G401 (cell line): Measurements from ENCODE around the gene MTURN. TPM values are rescaled to one million over a fixed set of nuclear protein-coding genes. Genes with fewer than 3 reads are reported as not detected.

Experiments used
- DNase-seq: peaks from one replicate; pipeline ENCODE4 v3.0.0-alpha.2; 2015; ENCODE audit warnings: low spot score
- in situ Hi-C: cut with HindIII; loops from 2 replicates; pipeline ENCODE4 v1.10.0; 2016; ENCODE audit warnings: low sequenced_read_pairs, mixed read lengths
- total RNA-seq: library from RNA; depleted of rRNA; stranded (reverse); fragments of >200 nt; shearing (Covaris generic); gene quantifications from 2 replicates; pipeline ENCODE4 v1.2.3, GENCODE V29; 2014

The MTURN gene
- total RNA-seq, 1 experiment from 2014 or later: 8.5 TPM

DNA sequence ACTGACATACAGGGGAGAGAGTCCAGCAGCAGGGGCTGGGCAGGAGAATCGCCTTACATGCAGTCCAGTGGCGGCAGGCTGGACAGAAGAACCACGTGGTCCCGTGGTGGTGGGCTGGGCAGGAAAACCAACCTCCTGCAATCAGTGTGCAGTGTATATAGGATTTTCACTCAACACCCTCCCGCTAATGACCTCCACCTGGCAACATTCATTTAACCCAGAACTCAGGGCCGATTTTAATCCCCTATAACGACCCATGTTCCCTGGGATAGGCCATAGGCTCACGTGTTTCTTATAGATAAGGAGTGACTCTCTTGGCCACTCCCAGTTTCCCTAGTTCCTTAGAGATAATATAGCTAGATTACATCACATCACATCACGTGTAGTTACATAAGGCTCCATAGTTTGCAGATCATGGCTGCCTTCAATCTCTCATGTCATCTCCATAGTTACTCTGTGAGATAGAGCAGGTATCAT is 19.4 kb downstream of the MTURN start:
- in situ Hi-C loops: no loop called here
- DNase-seq: no peak

- in situ Hi-C loops: no loop called here
- no peak for DNase-seq
Observed at GRCh38 chr7:30155481-30155880, 20.7 kb downstream of the MTURN start.

GRCh38 chr7:30157204-30157603 is 22.4 kb downstream of the MTURN start:
- in situ Hi-C loops: no loop called here
- no peak for DNase-seq

- no peak for DNase-seq
- in situ Hi-C loops: no loop called here
Observed at GRCh38 chr7:30159163-30159562, 24.4 kb downstream of the MTURN start.

DNA sequence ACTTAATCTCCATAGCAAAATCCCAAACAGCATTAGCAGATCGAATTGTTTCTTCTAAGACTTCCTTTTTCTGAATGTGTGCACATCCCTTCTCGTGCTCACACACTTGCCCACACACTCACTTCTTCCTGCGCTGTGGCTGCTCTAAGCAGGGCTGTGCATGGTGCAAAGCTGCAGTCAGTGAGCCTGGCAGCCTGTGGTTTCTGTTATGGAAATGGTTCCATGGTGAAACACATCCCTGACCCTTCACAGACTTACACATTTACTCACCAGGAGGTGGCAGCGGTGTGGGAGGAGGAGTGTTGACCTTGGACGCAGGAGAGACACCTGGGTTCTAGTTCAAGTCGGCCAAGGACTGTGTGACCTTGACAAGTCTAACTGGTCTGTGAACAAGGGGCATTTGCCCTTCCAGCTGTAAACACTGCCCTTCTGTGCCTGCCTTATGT is 24.9 kb downstream of the MTURN start:
- in situ Hi-C loops: no loop called here
- DNase-seq: no peak

DNA sequence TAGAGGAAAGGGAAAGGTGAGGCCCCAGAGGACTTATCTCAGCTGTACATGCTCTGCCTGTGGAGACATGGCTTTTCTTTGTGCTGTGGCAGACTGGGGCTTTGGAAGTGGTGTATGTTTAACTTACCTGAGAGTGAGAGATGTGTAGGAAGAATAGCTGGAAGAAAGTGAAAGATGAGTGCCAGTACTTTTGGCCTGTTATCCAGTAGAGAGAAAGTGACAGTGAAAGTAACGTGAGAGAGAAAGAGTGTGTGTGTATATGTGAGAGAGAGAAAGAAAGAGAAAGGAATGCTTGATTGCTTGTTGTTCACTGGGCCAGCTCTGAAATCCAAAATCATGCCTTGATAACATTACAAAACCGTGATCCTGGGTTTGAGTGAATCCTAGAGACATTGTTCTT is 25.5 kb downstream of the MTURN start:
- DNase-seq: no peak
- in situ Hi-C loops: no loop called here

GRCh38 chr7:30162133-30162532 is 27.3 kb downstream of the MTURN start:
- in situ Hi-C loops: no loop called here

DNA sequence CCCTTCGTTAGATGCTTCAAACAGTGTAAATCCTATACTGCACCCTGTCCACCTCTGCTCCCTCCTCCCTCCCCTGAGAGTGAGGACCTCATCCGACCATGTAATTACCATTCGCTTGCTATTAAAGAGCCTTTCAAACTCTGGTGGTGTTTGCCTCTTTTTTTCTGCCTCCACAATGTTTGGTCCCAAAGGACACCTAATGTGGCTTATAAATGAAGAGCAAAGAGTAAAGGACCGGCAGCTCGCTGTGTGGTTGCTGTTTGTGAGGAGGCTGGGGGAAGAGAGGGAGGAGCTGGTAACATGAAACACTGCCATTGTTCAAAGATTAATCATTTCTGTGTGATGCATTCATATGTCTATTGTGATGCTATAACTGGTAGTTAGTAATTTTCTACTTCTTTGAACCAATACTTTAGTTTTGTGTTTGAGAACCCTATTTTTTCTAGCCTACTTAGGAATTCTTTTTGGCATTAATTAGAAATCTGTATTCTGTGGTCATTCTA is 27.9 kb downstream of the MTURN start:
- no peak for DNase-seq
- in situ Hi-C loops: no loop called here

More at GRCh38 chr7:30162133-30162532, 27.3 kb downstream of the MTURN start:
- DNase-seq: no peak

GRCh38 chr7:30163231-30163894 is 28.6 kb downstream of the MTURN start:
- in situ Hi-C loops: no loop called here

GRCh38 chr7:30164567-30164966 is 29.8 kb downstream of the MTURN start:
- in situ Hi-C loops: no loop called here
- DNase-seq: peak; percentile 90

More at GRCh38 chr7:30163231-30163894, 28.6 kb downstream of the MTURN start:
- no peak for DNase-seq

- DNase-seq: no peak
- in situ Hi-C loops: no loop called here
Observed at GRCh38 chr7:30165590-30165989, 30.8 kb downstream of the MTURN start.

DNA sequence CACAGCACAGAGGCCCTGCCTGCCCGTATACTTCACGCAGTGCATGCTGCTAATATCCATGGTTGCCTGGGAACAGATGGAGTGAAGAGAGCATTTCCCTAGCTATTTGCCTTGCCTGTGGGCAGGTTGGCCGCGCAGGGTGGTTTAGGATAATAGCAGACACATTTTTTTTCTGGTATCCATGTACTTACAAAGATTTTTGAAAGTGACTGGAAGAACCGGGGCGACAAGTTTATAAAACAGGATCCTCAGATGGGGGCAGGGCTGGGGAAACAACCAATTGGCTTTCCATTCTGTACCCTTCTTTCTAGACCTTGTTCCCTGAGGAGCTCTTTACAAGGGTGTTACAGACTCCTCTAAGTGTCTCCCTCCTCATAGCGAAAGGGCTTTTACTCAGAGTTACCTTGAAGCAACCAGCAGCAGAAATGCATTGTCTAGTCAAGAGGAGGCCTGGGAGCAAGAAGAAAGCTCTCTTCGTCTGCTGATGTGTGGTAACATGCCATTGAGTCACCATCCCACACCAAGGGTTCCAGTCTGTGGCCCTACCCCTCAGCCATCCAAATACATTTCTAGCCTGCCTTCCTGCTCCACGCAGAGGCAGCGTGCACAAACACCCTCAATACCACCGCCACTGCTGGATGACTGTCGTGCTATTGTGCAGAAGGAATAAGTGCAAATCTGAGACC is 31.5 kb downstream of the MTURN start:
- no peak for DNase-seq
- in situ Hi-C loops: no loop called here

GRCh38 chr7:30166841-30167235 is 32.1 kb downstream of the MTURN start:
- DNase-seq: no peak
- in situ Hi-C loops: no loop called here

- no peak for DNase-seq
- in situ Hi-C loops: no loop called here
Observed at GRCh38 chr7:30167901-30168300, 33.1 kb downstream of the MTURN start.

DNA sequence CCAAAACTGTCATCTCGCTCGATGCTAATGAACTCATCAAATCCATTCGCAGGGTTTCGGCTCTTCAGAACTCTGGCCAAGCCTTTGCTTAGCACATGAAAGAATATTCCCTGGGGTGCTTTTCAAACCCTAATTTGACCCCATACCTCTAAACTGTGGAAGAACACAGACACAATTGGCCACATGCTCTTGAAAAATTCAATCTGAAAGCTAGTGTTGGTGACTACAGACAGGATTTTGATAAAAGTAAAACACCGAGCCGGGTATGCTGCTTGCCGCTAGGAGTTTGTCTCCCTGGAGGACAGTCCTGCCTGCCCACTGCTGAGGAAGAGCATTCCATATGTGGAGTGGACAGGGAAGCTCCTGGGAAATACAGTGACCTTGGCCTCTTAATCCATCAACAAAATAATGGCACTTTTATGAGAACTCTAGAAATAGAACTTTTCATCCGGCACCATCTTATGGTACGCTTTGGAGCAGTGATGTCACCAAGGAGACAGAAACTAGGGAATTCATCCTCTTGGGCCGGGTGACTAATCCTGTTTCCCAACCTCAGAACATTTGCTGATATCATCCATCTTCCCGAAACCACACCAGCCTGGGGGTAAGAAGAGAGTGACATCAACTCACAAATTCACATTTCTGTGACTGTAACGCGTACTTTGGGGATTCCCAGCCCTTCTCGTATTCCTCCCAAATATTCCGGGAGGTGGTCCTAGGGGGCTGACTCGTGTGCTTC is 34.2 kb downstream of the MTURN start:
- in situ Hi-C loops: no loop called here
- DNase-seq: no peak

- no peak for DNase-seq
- in situ Hi-C loops: no loop called here
Observed at GRCh38 chr7:30169579-30169978, 34.8 kb downstream of the MTURN start.

DNA sequence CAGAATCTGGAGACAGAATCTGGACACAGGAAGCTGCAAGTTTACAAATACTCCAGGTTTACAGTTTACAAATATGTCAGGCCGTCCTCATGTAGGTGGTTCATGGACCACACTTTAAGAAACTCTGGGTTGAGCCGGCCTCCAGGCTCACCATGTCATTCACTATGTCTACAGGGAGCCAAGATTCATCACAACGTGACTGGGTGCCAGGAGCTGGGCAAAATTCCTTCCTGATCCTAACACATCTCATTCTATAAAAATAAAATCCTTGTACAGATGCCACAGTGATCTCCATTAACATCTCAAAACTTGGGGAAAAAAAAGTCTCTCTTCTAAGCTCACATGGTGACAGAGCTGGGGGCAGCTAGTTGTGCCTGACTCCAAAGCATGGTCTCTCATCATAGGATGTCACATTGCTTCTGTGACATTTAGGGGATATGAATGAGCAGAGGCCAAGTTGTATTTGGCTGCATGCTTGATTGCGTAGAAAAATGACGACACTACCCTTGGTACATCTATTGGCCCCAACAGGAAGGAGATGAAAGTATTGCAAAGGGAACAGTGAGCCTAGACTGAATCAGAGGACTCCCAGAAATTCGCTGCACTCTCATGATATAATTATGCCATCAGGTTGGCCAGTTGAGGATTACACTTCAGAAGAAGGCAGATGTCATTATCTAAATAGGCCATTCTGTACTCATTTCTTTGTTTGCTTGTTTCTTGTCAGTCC is 35.9 kb downstream of the MTURN start:
- in situ Hi-C loops: no loop called here
- no peak for DNase-seq

DNA sequence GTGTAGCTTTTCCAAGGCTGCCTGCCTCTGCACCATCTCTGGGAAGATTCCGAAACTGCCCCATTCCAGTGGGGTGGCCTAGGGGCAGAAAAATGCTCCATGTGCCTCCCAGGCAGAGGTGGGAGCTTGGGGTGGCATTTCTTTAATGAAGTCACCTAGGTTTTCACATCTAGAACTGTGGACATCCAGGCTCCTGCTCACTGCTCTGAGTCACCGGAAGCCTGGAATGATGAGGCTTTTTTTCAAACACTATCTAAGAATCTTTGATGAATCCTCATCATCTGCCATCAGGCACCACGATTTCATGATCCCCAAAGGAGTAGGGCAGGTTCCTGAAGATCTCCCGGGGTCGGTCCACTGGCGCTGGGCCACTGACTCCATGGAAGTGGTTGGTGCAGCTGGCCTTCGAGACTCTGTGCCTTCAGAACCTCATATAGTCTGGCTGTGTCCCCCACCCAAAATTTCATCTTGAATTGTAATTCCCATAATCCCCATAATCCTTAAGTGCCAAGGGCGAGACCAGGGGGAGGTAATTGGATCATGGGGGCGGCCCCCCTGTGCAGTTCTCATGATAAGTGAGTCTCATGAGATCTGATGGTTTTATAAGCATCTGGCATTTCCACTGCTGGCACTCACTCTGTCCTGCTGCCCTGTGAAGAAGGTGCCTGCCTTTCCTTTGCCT is 37.1 kb downstream of the MTURN start:
- DNase-seq: no peak

DNA sequence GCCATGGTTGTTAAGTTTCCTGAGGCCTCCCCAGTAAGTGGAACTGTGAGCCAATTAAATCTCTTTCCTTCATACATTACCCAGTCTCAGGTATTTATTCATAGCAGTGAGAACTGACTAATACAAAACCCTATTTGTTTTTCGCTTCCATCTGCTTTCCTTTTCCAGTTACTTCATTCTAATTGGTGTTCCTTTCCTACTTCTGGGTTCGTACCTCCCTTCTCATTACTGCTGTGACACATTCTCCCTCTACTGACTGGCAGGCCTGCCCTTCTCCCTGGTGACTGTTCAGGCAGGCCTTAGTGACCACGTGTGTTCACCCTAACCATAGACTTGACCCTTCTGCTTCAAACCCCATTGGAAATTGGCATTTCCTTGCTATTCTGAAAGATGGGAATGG is 37.7 kb downstream of the MTURN start:
- in situ Hi-C loops: no loop called here
- DNase-seq: no peak

More for the DNA sequence above, 37.1 kb downstream of the MTURN start:
- in situ Hi-C loops: no loop called here
